Common myeloid progenitor, CD34-positive (primary cell): Measurements from ENCODE around the gene IL22RA1.

Experiments
- CTCF ChIA-PET: fragments of 350-600 bp; sonication (Branson Sonifier 250); formaldehyde crosslinking; loops from one replicate; lab custom pipeline; 2021; ENCODE audit warnings: antibody characterized with exemption; lab: Charles Lee
- POLR2A ChIA-PET: fragments of 350-600 bp; sonication (Branson Sonifier 250); formaldehyde crosslinking; loops from one replicate; lab custom pipeline; 2021; ENCODE audit warnings: antibody characterized with exemption; lab: Charles Lee
- DNase-seq, 3 donors: peaks; one replicate each; pipeline versions ENCODE4 v3.0.0 to v3.0.0-alpha.2; 2013
- H3K27ac ChIP-seq, 2 experiments: 1 replicate in 1 of 2; 2 replicates in 1 of 2; pipeline ENCODE4 v1.7.0; 2013; ENCODE audit warnings: inconsistent platforms in 2 of 2, low read length in 2 of 2, mild to moderate bottlenecking in 2 of 2, low read depth in 1 of 2, moderate library complexity in 1 of 2; ENCODE audit not compliant: severe bottlenecking in 2 of 2, insufficient read depth in 1 of 2, poor library complexity in 1 of 2
- H3K27me3 ChIP-seq, 5 experiments: replicated peaks in 2 of 5; 1 replicate in 3 of 5; 2 replicates in 2 of 5; pipeline versions ENCODE4 v1.6.1 to v1.7.0; 2013; ENCODE audit warnings: low read length in 4 of 5, mild to moderate bottlenecking in 2 of 5, moderate library complexity in 2 of 5, inconsistent platforms in 1 of 5; ENCODE audit not compliant: insufficient read depth in 5 of 5, control insufficient read depth in 4 of 5
- H3K36me3 ChIP-seq, 4 experiments: 1 replicate in 2 of 4; 2 replicates in 2 of 4; pipeline versions ENCODE4 v1.6.1 to v1.7.0; 2013; ENCODE audit warnings: low read length in 3 of 4, control low read depth in 1 of 4, mild to moderate bottlenecking in 1 of 4; ENCODE audit not compliant: control insufficient read depth in 4 of 4, insufficient read depth in 4 of 4
- H3K4me1 ChIP-seq, 4 experiments: 1 replicate in 3 of 4; 2 replicates in 1 of 4; pipeline versions ENCODE4 v1.6.1 to v1.7.1; 2013; ENCODE audit warnings: low read length in 3 of 4, mild to moderate bottlenecking in 3 of 4, control low read depth in 1 of 4, inconsistent platforms in 1 of 4, moderate library complexity in 1 of 4; ENCODE audit not compliant: control insufficient read depth in 4 of 4, insufficient read depth in 4 of 4; ENCODE audit errors: control extremely low read depth in 1 of 4
- H3K4me3 ChIP-seq, 7 experiments: 1 replicate in 4 of 7; 2 replicates in 3 of 7; pipeline versions ENCODE4 v1.5.1 to v1.7.0; 2013; ENCODE audit warnings: mild to moderate bottlenecking in 7 of 7, low read length in 6 of 7, moderate library complexity in 6 of 7, inconsistent platforms in 2 of 7, low read depth in 2 of 7, control low read depth in 1 of 7; ENCODE audit not compliant: insufficient read depth in 4 of 7, control insufficient read depth in 1 of 7; ENCODE audit errors: extremely low read depth in 1 of 7
- H3K9me3 ChIP-seq, 5 experiments: 1 replicate in 4 of 5; 2 replicates in 1 of 5; pipeline versions ENCODE4 v1.6.1 to v1.7.1; 2013; ENCODE audit warnings: low read length in 4 of 5, mild to moderate bottlenecking in 2 of 5, inconsistent platforms in 1 of 5, low read depth in 1 of 5, moderate library complexity in 1 of 5; ENCODE audit not compliant: control insufficient read depth in 4 of 5, insufficient read depth in 2 of 5; ENCODE audit errors: control extremely low read depth in 1 of 5
- WGBS: methylation state at CpG from one replicate; pipeline ENCODE4 v1.1.5; 2013; ENCODE audit not compliant: insufficient coverage; 5-methylcytosine and 5-hydroxymethylcytosine counted together

Gene IL22RA1

DNA sequence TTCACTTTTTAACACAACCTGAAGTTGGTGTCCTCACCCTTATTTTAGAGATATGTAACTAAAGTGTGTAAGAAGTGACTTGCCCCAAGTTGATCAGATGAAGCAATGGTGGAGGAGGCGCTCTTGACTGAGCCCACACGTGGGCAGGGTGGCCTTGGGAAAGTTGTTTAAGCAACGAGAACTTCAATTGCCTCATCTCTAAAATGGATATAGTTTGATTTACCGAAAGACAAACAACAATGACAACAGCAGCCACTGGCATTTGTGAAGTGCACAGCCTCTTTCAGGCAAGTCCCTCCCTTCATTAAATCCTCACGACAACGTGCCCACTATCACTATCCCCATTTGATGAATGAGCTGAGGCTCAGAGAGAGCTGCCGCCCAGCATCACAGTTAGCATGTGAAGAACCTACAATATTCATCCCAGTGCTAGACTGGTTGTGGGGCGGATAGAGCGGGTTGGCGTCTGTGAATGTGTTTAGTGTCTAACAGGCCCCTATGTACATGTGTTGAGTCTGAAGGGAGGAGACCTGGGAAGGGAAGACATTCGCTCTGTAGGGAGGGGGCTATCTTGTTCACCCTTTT is 3.0 kb downstream of the IL22RA1 start:
- Histone ChIP-seq H3K4me3 (no peak overlapping the region), H3K4me1 (no peaks in the 10 kb centered on the region), H3K9me3 (peaks cover 0 to 4% (median 0%) of the 10 kb centered on the region in 5 experiments), H3K27ac (no peak overlapping the region), H3K36me3 (no peaks in the 10 kb centered on the region), H3K27me3 (peaks cover 0 to 4% (median 0%) of the 10 kb centered on the region in 5 experiments)
- no peak for DNase-seq
- WGBS: 100% methylated on average over 7 of the region's 11 CpGs
- ChIA-PET CTCF (interaction anchor here (0.6 to 2.3 kb wide), 4 partner anchors 9 to 61 kb away, joined by 3 to 7 read pairs (median 4); no protein-coding TSS in a partner anchor), POLR2A (no interaction called here)

DNA sequence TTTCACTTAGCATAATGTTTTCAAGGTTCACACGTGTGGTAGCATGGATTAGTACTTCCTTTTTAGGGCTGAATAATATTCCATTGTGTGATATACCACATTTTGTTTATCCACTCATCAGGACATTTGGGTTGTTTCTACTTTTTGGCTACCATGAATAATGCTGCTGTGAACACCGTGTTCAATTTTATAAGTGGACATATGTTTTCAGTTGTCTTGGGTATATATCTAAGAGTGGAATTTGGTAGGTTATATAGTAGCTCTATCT is 3.8 kb downstream of the IL22RA1 start:
- POLR2A ChIA-PET: no interaction called here
- H3K27ac ChIP-seq: no peak overlapping the region
- H3K4me3 ChIP-seq: no peak overlapping the region
- no peak for DNase-seq
- H3K9me3 ChIP-seq: peaks cover 0 to 4% (median 0%) of the 10 kb centered on the region in 5 experiments
- WGBS: 100% methylated on average over 1 of the region's 2 CpGs
- CTCF ChIA-PET: interaction anchor here (1.0 kb wide), 1 partner anchor 11 kb away, joined by 3 read pairs; no protein-coding TSS in a partner anchor
- peaks cover 0 to 4% (median 0%) of the 10 kb centered on the region in 5 experiments for H3K27me3 ChIP-seq
- H3K36me3 ChIP-seq: no peaks in the 10 kb centered on the region
- no peaks in the 10 kb centered on the region for H3K4me1 ChIP-seq

DNA sequence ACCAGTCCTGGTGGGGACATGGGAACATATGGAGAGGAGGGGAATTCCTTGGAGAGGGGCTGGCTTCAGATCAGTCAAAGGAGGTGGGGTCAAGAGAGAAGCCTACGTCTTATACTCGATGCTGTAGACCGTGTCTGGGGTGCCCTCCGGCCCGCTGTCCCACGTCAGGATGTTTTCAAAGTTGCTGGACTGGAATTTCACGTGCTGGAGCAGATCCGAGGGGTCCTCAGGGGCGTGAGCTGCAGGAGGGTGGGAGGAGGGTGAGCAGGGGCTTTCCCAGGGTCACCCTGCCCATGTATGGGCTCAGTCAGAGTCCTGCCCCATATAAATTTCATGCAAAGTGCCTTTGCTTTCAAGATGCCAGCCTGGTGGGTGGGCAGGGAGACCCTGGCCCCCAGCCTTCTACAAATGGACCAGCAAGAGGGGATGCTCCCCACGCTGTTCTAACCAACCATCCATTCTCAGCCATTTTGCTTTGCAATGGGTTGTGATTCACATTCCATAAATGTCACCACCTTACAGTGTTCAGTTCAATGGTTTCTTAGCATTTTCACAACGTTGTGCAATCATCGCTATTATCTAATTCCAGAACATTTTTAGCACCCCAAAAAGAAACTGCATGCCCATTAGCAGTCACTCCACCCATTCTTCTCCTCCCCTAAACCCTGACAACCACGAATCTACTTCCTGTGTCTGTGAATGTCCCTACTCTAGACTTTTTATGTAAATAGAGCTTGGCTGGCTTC is 4.3 kb downstream of the IL22RA1 start:
- ChIA-PET POLR2A (no interaction called here), CTCF (interaction anchor here (0.5 to 1.0 kb wide), 2 partner anchors 11 to 276 kb away, joined by 3 to 4 read pairs; no protein-coding TSS in a partner anchor)
- Histone ChIP-seq H3K9me3 (peaks cover 0 to 4% (median 0%) of the 10 kb centered on the region in 5 experiments), H3K27ac (no peak overlapping the region), H3K4me1 (no peaks in the 10 kb centered on the region), H3K27me3 (peaks cover 0 to 4% (median 0%) of the 10 kb centered on the region in 5 experiments), H3K4me3 (no peak overlapping the region), H3K36me3 (no peaks in the 10 kb centered on the region)
- WGBS: 86% methylated on average over 12 of the region's 13 CpGs
- no peak for DNase-seq

DNA sequence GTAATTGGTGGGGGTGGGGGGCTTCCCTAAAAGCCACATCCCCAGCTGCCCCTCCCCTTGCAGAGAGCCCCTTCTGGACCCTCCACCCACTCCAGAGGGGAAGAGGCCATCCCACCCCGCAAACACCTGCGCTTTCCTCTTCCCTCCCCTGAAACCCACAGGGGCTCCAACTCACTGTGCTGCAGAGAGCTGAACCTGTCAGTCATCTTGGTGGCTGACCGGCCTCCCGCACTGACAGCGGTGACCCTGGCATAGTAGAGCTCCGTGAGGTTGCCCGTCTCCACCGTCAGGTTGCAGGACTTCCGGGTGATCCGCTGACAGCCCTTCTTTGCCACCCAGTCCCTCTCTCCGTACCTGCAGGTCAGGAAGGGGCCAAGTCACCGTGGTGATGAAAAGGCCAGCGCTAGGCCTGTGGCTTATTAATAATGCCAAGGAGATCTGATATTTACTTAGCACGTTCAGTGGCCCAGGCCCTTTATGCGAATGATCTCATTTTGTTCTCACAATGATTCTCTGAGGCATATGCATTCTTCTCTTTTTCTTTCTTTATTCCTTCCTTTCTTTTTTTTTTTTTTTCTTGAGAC is 5.9 kb downstream of the IL22RA1 start:
- Histone ChIP-seq H3K4me3 (no peak overlapping the region), H3K4me1 (no peaks in the 10 kb centered on the region), H3K27ac (no peak overlapping the region), H3K27me3 (peaks cover 0 to 2% (median 0%) of the 10 kb centered on the region in 5 experiments), H3K9me3 (peaks cover 0 to 4% (median under 1%) of the 10 kb centered on the region in 5 experiments), H3K36me3 (no peaks in the 10 kb centered on the region)
- ChIA-PET POLR2A (no interaction called here), CTCF (no interaction called here)
- DNase-seq: no peak
- WGBS: 91% methylated on average over 13 of the region's 15 CpGs

DNA sequence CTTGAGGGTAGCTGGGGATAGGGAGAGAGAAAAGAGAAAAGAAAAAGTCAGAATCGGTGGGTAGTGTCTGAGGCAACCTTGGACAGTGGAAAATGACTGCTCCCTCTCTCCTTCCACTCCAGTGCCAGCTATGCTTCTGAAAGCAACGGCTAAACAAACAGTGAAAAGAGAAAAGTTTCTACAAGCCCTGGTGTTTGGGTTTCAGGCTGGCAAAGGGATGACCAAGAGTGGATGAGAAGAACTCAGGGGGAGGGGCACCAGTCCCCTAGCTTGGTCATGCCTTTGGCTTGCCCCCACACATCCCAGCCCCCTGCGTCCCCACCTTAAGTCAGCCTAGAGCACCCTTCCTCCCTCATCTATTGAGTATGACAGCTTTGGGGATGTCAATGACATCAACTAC is 8.6 kb downstream of the IL22RA1 start:
- Histone ChIP-seq H3K27me3 (no peaks in the 10 kb centered on the region), H3K36me3 (no peaks in the 10 kb centered on the region), H3K27ac (no peak overlapping the region), H3K4me1 (no peaks in the 10 kb centered on the region), H3K4me3 (no peak overlapping the region), H3K9me3 (peaks cover 2 to 21% (median 8%) of the 10 kb centered on the region in 5 experiments)
- WGBS: 92% methylated on average over 2 of the region's 3 CpGs
- ChIA-PET CTCF (interaction anchor here (2.0 kb wide), 1 partner anchor 16 kb away, joined by 6 read pairs; no protein-coding TSS in a partner anchor), POLR2A (no interaction called here)
- no peak for DNase-seq

DNA sequence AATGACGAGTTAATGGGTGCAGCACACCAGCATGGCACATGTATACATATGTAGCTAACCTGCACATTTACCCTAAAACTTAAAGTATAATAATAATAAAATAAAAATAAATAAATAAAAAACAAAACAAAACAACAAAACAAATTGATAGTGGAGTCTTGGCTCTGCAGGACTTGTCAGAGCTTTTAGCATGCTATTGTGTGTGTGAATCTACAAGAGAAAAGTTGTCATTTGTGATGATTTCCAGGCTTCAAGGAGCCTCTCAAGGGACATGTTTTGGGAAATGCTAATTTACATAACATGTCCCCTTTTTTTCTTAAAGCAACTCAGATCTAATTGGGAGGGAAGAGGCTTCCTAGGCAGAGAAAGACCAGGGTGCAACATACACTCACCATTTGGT is 9.1 kb downstream of the IL22RA1 start:
- no peak for DNase-seq
- CTCF ChIA-PET: interaction anchor here (1.0 to 2.0 kb wide), 2 partner anchors 16 to 23 kb away, joined by 4 to 6 read pairs; no protein-coding TSS in a partner anchor
- Histone ChIP-seq H3K27ac (no peak overlapping the region), H3K36me3 (no peaks in the 10 kb centered on the region), H3K9me3 (peaks cover 2 to 21% (median 11%) of the 10 kb centered on the region in 5 experiments), H3K4me3 (no peak overlapping the region), H3K27me3 (no peaks in the 10 kb centered on the region), H3K4me1 (no peaks in the 10 kb centered on the region)
- POLR2A ChIA-PET: no interaction called here
- WGBS: no CpG with 5 or more reads among the region's 1 CpG

DNA sequence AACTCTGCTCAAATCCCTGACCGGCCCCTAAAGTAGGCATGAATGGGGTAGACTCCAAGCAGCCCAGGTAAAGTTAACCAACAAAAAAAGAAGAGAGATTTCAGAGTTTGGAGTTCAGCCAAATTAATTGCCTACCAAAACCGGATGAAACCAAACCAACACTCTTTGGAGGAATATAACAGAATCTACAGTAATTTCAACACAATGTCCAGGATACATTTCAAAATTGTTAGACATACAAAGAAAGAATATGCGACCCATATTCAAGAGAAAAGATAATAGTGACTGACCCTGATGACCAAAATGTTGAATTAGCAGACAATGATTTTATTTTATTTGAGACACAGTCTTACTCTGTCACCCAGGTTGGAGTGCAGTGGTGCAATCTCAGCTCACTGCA is 12.6 kb downstream of the IL22RA1 start:
- Histone ChIP-seq H3K36me3 (no peaks in the 10 kb centered on the region), H3K27me3 (peaks cover 0 to 3% (median 0%) of the 10 kb centered on the region in 5 experiments), H3K4me1 (no peaks in the 10 kb centered on the region), H3K4me3 (no peak overlapping the region), H3K27ac (no peak overlapping the region), H3K9me3 (peaks cover 2 to 17% (median 11%) of the 10 kb centered on the region in 5 experiments)
- WGBS: 100% methylated on average over 1 of the region's 3 CpGs
- POLR2A ChIA-PET: no interaction called here
- DNase-seq: no peak
- CTCF ChIA-PET: no interaction called here
